WTC11 (cell line): ENCODE measurements around the gene SH3PXD2A.

ENCODE experiments used
- CREB1 ChIP-seq: sonication (generic); formaldehyde crosslinking; IDR thresholded peaks from 2 replicates; pipeline ENCODE4 v1.8.0; 2023; ENCODE audit warnings: mild to moderate bottlenecking, missing genetic modification reagents
- CTCF ChIP-seq: fragments of 200-600 bp; IDR thresholded peaks from 2 replicates; pipeline ENCODE4 v1.8.0; 2022; ENCODE audit warnings: antibody characterized with exemption
- FOXJ3 ChIP-seq: sonication (generic); formaldehyde crosslinking; IDR thresholded peaks from 2 replicates; pipeline ENCODE4 v1.9.0; 2021; ENCODE audit warnings: missing genetic modification reagents, mild to moderate bottlenecking, borderline replicate concordance
- IRF2 ChIP-seq: sonication (generic); formaldehyde crosslinking; IDR thresholded peaks from 2 replicates; pipeline ENCODE4 v1.8.0; 2022; ENCODE audit warnings: low read depth, missing genetic modification reagents, borderline replicate concordance
- JUN ChIP-seq: sonication (generic); formaldehyde crosslinking; IDR thresholded peaks from 2 replicates; pipeline ENCODE4 v1.8.0; 2023; ENCODE audit warnings: mild to moderate bottlenecking, missing genetic modification reagents
- NFYB ChIP-seq: sonication (generic); formaldehyde crosslinking; conservative IDR thresholded peaks from 2 replicates; pipeline ENCODE4 v1.8.0; 2022; ENCODE audit warnings: low read depth, missing genetic modification reagents
- PRRX2 ChIP-seq: fragments of 250-450 bp; sonication (Bioruptor Pico); IDR thresholded peaks from 2 replicates; pipeline ENCODE4 v1.8.0; 2021; ENCODE audit warnings: mild to moderate bottlenecking
- USF2 ChIP-seq: sonication (generic); formaldehyde crosslinking; IDR thresholded peaks from 2 replicates; pipeline ENCODE4 v1.8.1; 2023; ENCODE audit warnings: mild to moderate bottlenecking, missing genetic modification reagents, moderate library complexity
- ZNF232 ChIP-seq: sonication (generic); formaldehyde crosslinking; IDR thresholded peaks from 2 replicates; pipeline ENCODE4 v1.8.0; 2022; ENCODE audit warnings: mild to moderate bottlenecking, missing genetic modification reagents
- ZNF423 ChIP-seq: fragments of 250-450 bp; sonication (Bioruptor Pico); IDR thresholded peaks from 2 replicates; pipeline ENCODE4 v2.1.2; 2022; ENCODE audit warnings: mild to moderate bottlenecking, moderate library complexity

GRCh38 chr10:103709341-103709920 lies 145.9 kb downstream of the SH3PXD2A start:
- no peak for TF ChIP-seq CTCF
- no peak for TF ChIP-seq NFYB (CRISPR knock-in tag)
- no peak for TF ChIP-seq ZNF232 (CRISPR knock-in tag)
- no peak for TF ChIP-seq PRRX2 (CRISPR knock-in tag)
- TF ChIP-seq IRF2 (CRISPR knock-in tag) = no peak
- no peak for TF ChIP-seq FOXJ3 (CRISPR knock-in tag)
- no peak for TF ChIP-seq USF2 (CRISPR knock-in tag)
- TF ChIP-seq CREB1 = no peak
- TF ChIP-seq ZNF423 (CRISPR knock-in tag) = no peak
- TF ChIP-seq JUN (CRISPR knock-in tag) = no peak
